Stimulated activated CD8-positive, alpha-beta memory T cell treated with anti-CD3 and anti-CD28 coated beads, Interleukin-2, amount 100 ng/mL, for 48 hours (primary cell): ENCODE results near the gene ODAD4.

Experiments used
- DNase-seq, 2 donors: peaks; one replicate each; pipeline ENCODE4 v3.0.0-alpha.2; 2020; ENCODE audit warnings: low read depth in 2 of 2

ODAD4 gene, protein sequence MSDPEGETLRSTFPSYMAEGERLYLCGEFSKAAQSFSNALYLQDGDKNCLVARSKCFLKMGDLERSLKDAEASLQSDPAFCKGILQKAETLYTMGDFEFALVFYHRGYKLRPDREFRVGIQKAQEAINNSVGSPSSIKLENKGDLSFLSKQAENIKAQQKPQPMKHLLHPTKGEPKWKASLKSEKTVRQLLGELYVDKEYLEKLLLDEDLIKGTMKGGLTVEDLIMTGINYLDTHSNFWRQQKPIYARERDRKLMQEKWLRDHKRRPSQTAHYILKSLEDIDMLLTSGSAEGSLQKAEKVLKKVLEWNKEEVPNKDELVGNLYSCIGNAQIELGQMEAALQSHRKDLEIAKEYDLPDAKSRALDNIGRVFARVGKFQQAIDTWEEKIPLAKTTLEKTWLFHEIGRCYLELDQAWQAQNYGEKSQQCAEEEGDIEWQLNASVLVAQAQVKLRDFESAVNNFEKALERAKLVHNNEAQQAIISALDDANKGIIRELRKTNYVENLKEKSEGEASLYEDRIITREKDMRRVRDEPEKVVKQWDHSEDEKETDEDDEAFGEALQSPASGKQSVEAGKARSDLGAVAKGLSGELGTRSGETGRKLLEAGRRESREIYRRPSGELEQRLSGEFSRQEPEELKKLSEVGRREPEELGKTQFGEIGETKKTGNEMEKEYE

DNA sequence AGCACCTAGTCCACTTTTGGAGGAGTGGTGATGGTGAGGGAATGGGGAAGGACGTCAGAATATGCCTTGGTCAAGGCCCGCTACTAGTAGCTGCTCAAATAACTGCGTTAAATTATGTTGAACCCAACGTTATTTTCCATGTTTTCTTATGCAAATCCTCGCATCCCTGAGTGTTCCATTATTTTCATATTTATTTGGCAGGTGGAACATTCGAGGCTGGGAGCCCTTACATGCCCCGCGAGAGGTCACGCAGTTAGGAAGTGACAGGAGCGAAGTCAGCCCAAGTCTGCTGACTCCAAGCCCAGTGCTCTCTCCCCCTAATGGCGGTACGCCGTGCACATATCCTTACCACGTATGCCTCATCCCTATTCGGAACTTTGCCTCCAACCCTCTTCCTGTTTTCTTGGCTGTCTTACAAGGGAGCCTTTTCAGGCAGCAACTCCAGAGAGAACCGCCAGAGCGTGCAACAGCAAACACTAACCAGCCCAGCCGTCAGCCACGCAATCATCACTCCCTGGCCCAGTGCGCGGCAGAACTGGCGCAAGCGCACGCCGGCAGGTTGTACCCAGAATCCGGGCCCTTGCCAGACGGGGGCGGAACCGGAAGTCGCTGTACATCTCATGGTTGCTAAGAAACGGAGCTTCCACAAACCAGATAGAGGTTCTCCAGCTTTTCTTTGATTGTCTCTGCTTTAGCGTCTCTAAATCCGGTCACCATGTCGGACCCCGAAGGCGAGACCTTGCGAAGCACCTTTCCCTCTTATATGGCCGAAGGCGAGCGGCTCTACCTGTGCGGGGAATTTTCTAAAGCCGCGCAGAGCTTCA lies at the start of gene ODAD4:
TSS of gene ODAD4 (plus strand) at position 609 of the 824 bp plus-strand sequence. CDS start at position 716, 107 bp downstream.
- peak; percentile 90 to 94 for DNase-seq

DNA sequence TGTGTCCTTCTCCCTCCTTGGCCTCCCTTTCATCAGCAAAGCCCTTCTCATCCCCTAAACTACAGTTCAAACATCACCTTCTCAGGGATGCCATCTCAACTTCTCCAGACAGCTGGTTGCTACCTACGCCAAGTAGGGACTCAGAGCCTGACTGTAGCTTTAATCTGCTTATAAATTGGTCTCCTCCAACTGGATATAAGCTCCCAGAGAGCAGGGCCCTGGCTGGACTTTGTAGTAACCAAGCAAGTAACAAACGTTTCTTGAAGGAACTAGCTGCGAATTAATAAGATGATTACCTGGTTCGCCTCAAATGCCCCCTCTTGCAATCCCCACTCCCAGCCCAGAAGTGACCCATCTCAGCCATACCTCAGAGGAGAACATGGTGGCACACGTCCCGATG lies 47.7 kb upstream of the ODAD4 start:
- no peak for DNase-seq

DNA sequence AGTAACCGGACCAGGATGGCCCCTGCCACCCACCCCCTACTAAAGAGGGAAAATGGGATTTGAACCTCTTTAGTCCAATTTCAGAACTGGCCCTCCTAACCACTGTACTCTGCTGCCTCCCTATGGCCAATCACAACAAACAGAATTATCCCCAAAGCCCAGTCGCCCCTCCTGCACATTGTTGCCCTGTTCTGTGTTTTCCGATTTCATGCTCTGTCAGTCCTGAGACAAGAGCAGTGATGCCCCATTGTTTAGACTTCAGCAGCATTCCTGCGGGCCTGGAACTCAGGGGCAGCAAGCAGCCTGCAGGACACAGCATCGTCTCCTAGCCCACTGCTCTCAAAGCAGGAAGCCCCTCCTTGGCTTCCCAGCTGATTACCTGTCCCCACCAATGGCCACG lies 44.7 kb upstream of the ODAD4 start:
- DNase-seq, result no peak

DNA sequence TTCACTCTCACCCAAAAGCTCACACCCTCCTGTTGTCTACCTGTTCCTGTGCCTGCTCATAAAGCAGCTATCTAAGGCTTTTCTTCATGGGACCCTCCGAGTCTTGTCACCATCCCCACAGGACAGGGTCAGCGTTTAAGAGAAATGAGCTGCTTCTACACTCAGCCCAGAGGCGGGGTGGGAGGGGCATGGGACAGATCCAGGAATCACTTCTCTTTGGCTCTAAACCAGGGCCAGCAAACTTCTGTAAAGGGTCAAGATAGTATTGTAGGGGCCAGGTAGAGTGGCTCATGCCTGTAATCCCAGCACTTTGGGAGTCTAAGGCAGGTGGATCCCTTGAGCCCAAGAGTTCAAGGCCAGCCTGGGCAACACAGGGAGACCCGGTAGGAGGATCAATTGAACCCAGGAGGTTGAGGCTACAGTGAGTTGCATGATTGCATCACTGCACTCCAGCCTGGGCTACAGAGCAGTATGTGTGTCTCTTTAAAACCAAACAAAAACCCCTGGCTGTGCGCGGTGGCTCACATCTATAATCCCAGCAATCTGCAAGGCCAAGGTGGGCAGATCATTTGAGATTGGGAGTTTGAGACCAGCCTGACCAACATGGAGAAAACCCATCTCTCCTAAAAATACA lies 42.0 kb upstream of the ODAD4 start:
- no peak for DNase-seq

DNA sequence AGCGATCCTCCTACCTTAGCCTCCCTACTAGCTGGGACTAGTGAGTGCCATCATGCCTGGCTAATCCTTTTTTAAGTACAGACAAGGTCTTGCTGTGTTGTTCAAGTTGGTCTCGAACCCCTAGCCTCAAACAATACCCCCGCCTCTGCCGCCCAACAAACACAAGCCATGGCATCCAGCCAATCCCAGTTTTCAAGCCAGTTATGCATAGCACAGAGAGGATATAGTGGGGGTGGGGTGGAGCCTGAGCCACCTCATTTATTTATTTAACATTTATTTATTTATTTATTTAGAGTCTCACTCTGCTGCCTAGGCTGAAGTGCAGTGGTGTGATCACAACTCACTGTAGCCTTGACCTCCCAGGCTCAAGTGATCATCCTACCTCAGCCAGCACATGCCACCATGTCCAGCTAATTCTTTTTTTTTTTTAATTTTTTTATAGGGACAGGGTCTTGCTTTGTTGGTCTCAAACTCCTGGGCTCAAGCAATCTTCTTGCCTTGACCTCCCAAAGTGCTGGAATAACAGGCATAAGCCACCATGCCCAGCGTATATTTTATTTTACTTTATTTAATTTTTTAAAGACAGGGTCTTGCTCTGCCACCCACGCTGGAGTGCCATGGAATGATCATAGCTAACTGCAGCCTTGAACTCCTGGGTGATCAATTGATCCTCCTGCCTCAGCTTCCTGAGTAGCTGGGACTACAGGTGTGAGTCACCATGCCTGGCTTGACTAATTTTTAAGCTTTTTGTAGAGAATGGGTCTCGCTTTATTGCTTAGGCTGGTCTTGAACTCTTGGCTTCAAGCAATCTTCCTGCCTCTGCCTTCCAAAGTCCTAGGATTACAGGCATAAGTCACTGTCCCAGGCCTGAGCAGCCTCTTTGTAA lies 39.0 kb upstream of the ODAD4 start:
- no peak for DNase-seq

DNA sequence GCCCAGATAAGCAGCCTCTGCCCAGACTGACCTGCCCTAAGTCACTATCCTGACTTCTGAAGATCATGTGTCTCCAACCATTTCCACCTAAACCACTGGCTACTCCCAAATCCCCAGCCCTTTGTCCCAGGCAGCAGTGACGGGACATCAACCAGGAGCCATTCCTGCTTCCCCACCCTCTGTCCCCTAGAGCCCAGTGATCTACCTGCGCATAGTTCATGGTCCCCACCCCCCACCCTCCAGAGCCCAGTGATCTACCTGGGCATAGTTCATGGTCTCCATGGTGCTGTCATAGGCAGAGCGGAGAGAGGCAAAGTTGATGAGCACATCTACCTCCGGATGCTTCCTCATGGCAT lies 38.4 kb upstream of the ODAD4 start:
- DNase-seq, result no peak

DNA sequence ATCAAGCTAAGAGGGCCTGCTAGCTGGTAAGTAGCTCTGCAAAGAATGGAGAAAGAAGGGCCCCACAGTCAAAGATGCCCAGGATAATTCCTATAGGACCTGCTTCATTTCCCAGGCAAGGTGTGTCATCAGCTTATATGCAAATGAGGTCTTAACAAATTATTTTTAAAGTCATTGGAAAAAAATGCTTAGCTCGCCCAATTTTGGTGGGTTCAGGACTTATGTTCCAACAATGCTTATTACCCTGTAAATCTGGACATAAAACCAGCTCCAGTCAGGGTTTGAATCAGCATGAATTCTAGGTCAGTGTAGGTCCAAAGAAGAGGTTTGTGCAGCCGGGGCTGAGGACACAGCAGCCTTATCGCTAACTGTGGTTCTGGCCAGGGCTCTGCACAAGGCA lies 37.0 kb upstream of the ODAD4 start:
- no peak for DNase-seq

DNA sequence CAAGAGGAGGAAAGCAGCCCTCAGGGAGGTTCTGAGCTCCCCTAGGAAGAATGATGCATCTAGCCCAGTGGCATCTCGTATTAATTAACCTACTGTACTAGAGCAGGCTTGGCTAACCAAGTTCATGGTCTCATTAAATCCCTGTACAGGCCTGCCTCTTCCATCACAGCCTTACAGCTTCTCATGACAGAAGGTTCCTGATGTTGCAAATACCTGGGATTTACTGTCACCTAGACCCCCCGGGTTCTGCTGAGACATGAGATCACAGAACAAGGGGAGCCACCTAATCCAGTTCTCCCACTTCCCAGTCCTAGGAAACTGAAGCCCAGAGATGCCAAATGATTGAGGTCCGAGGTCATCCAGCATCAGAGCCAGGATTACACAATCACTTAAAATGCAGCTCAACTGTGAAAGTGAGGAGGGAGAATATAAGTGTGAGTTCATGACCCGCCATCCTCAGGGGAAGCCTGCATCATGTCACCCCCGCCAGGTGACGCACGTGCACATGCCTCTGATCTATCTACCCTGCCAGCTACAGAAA lies 35.6 kb upstream of the ODAD4 start:
- DNase-seq, result no peak

DNA sequence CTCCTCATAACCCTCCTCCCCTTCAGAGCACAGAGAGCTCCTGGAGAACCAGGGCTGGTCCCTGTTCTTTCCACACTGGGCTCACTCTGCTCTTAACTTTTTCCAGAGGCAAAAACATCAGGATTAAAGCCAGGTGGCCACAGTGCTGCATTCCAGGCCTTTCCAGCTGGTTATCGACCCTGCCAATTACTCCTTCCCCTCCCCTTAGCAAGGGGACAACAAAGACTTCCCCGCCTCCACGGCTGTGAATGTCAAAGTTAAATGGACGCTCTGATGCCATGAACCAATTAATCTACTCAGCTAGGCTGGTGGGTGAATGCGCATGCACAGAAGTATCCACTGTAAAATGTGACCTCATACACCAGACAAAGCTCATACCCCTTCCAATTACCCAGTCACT lies 34.8 kb upstream of the ODAD4 start:
- DNase-seq, result no peak

DNA sequence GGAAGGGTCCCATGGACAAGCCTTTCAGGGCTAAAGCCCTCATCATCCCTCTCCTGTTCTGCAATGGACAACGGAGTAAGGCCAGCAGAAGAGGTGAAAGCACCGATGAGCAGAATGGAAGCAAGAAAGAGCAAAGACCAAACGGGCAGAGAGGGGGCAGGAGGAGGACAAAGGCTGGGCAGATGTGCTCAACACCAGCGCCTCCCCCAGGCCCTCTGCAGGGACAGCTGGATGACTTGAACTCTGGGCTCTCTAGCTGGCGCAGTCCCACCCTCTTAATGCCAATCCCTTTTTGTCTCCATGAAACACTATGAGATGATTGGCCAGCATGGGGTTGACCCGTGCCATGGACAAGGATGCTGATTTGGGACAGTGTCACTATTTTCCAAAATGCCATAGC lies 33.7 kb upstream of the ODAD4 start:
- no peak for DNase-seq

DNA sequence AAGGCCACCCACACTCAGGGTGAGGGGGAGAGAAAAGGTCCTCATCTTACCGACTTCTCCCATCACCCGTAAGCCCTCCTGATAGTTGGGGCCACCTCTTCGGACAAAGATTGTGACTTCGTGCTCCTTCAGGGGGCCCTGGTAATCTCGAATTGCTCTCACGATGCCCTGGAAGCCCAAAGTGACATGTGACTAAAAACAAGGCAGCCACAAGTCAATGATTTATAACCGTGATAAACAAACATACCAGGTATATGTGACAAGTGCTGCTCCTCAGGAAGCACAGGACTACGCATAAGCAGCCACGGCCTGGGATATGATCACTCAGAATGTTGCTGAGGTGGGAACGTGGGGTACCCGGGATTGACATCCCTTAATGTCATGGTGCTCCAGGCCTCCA lies 28.8 kb upstream of the ODAD4 start:
- DNase-seq, result no peak

DNA sequence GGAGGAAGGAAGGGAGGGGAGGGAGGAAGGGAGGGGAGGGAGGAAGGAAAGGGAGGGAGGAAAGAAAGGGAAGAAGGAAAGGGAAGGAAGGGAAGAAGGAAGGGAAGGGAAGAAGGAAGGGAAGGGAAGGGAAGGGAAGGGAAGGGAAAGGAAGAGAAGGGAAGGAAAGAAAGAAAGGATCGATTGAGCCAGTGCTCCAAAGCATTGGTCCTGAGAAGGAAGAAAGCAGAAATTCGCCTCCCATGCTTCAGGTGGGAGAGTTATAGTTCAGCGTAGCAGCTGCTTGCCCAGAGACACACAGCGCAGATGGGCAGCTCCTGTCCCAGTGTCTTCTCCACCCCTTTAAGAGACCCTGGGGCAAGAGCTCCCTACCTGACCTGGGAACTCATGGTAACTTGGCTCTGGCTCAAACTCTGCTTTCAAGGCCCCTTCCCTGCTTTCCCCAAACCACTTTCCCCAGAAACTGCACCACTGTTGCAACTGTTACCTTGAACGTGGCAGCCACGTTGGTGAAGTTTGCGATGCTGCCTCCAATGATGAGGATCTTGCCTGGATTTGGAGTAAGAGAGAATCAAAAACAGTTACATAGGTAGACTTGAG lies 26.1 kb upstream of the ODAD4 start:
- no peak for DNase-seq

DNA sequence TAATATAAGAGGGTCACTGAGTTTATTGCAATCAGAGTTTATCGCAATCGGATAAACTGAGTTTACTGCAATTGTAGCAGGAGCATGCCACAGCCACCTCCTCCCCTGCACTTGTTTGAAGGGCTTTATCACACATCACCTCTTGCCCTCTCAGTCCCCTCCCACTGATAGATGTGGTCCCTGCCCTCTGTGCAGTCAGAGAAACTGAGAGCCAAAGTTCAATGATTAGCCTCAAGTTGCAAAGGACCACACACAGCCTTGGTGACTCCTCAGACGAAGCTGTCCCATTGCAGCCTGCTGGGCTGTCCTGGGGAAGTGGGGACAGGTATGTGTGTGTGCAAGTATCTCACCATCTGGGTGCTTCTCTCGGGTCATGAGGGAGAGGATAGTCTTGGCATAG lies 25.2 kb upstream of the ODAD4 start:
- DNase-seq, result no peak

DNA sequence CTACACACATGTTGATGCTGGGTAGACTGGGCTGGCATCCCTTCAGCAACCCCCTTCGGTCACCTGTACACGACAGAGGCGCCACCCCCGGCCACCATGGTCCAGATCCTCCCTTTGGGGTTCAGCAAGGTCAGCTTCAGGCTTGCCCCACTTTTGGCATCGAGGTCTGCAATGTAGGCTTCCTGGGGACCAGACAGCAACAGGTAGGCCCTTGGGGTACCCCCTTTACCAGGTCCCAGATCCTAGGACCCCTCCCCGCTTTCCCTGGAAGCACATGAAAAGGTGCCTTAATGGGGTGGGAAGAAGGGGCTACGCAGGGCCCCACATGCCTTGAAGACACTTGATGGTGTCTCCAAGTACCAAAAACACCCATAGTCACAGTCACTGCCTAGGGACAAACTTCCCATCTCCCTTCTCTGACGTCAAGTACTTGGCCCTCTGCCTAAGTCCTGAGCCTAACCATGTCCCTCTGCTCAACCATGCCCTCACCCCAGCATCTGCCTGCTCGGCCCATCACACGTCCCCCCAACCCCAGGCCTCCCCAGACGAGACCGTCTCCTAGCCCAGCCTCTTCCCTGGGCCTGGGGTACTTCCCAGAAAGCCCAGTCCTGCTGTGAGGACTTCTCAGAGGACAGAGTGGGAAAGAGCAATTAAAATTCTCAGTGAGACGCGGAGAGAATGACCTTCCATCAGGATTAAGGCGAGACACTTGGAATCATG lies 23.8 kb upstream of the ODAD4 start:
- no peak for DNase-seq

DNA sequence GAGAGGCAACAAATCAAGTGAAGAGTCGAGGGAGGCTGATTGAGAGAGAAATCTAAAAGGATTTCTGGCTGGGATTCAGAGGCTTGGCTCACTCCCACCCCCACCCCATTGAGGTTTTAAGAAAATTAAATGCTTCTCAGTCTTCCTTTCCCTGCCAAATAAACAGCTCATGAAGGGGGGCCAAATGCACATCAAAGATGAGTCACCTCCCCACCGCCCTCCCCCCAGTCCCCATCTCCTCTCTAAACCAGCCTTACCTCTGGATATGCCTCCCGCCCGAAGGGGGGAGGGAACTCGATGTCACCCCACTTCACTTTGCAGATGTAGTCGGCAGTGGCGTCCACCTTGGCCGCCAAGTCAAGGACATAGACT lies 23.2 kb upstream of the ODAD4 start:
- DNase-seq, result no peak

DNA sequence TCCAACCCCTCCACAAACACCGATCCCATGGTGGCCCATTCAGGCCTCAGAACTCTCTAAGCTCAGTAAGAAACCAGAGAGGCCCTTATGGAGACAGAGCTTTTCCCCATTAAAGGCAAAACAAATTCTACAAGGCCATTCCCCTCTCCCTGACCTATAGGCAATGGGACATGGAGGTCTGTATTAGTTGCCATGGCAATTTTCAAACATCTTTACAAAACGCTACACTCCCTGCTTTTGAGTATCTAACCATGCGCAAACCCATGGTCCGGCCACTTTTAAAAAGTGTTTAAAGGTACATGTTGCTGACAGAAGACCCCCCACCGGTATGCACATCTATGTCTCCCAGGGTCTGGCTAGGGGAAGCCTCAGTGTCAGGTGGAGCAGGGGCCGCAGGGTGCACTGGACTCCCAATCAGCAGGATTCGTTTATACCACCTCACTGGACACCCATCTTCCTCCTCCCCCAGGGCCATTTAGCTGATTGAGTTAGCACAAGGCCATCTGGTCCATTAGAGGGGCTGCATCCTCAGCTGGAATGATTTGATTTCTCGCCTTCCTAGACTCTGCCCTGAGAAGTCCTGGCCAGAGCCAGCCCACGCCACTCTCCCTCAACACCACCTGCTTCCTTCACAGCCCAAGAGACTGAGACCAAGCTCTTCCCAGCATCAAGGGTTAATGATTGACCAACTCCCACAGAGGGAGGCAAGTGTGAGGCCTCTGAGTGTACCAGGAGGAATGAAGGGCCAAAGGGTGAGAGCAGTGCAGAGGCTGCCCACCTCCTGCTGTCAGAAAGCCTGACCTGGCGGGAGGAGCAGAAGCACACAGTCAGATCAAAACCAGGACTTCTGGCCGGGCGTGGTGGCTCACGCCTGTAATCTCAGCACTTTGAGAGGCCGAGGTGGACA lies 22.5 kb upstream of the ODAD4 start:
- DNase-seq, result no peak

DNA sequence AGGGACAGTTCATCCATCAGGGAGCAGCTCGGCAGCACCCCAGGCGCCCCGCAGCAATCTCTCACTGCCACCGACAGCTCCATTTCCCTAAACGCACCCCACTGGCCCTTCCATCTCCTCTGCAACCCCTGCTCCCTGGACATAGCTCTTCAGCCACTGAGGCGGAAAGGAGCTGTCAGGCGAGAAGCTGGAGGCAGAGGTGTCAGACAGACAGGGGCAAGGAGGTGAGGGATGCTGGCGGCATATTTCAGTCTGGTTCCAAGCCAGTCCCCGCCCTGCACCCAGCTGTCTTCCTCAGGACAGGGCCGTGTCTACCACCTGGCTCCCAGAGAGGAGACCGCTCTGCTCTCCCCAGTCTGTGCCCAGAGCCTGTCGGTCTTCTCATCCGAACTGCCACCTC lies 21.3 kb upstream of the ODAD4 start:
- no peak for DNase-seq

DNA sequence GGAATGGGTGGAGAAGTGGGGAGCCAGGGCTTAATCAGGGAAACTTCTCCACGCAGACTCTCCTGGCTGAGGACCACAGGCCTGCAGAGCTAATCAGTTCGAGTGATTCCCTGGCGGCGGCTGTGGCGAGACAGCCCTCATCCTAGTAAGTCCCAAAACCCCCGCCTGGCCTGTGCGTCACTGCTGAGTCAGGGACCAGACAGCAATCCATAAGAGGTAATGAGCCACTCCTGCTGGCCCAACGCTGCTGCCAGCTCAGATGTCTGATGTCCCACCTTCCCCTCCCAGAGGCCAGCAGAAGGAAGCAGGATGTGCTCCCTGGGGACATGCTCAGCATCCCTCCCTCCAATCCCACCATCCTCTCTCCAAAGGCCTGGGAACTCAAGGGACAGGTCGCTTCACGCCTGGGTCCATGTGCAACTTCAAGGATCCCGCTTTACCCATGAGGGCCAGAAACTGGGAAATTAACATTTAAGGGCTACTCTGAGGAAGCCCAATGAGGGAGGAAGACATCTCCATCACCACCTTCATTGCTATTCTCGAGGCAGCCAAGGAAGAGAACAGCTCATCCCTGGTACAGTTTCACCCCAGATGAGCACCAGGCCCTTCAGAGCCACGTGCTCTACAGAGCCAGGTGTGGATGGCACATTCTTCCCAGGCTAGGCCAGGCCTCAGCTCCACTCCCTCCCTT lies 19.6 kb upstream of the ODAD4 start:
- DNase-seq, result no peak
